Muscle of leg (tissue), 11 donors: ENCODE measurements around the gene NFE2L3. TPM values are rescaled to one million over a fixed set of nuclear protein-coding genes. Genes with fewer than 3 reads are reported as not detected.
"Not testable (repeated sequence)": the region's sequence is repeated elsewhere in the genome, so short reads cannot be mapped to it uniquely, and the experiment has no call there.

Experiments
- DNase-seq: peaks from one replicate; pipeline ENCODE4 v3.0.0; 2013
- H3K27ac ChIP-seq: one replicate; pipeline ENCODE4 v1.5.1; 2013; ENCODE audit warnings: mild to moderate bottlenecking, low read length, control low read depth
- H3K27me3 ChIP-seq: one replicate; pipeline ENCODE4 v1.6.1; 2013; ENCODE audit warnings: low read length; ENCODE audit not compliant: control insufficient read depth, insufficient read depth
- H3K36me3 ChIP-seq: one replicate; pipeline ENCODE4 v1.6.1; 2013; ENCODE audit warnings: low read length; ENCODE audit not compliant: control insufficient read depth, insufficient read depth
- H3K4me1 ChIP-seq: one replicate; pipeline ENCODE4 v1.6.1; 2013; ENCODE audit warnings: low read length; ENCODE audit not compliant: control insufficient read depth, insufficient read depth
- H3K4me3 ChIP-seq: one replicate; pipeline ENCODE4 v1.5.1; 2013; ENCODE audit warnings: low read length, control low read depth
- H3K9me3 ChIP-seq: replicated peaks from 2 replicates; pipeline ENCODE4 v1.6.1; 2013; ENCODE audit warnings: low read depth, low read length; ENCODE audit not compliant: control insufficient read depth
- WGBS: methylation state at CpG from one replicate; pipeline ENCODE4 v1.1.5; 2013; ENCODE audit warnings: missing lambda C conversion rate; ENCODE audit not compliant: insufficient coverage; 5-methylcytosine and 5-hydroxymethylcytosine counted together
- polyA plus RNA-seq, 8 donors: library from polyadenylated mRNA; unstranded; fragments of 120-200 nt; gene quantifications; one replicate each; pipeline versions ENCODE4 v1.2.1 to v1.2.3, GENCODE V29; 2013; ENCODE audit warnings: inconsistent platforms in 1 of 8, low replicate concordance in 1 of 8; ENCODE audit not compliant: insufficient read length in 8 of 8, insufficient read depth in 1 of 8
- total RNA-seq: library from RNA; stranded (reverse); fragments of 120-200 nt; gene quantifications from one replicate; pipeline ENCODE4 v1.2.4, GENCODE V29; 2013

The NFE2L3 gene
- total and polyA plus RNA-seq, 9 donors = 0.44 to 6.4 (median 2.5) TPM

GRCh38 chr7:26122745-26123144, 29.3 kb upstream of the NFE2L3 start:
- H3K27me3 ChIP-seq = peaks cover 7% of the 10 kb centered on the region
- H3K4me1 ChIP-seq = no peaks in the 10 kb centered on the region
- no peak for DNase-seq
- H3K27ac ChIP-seq = no peak overlapping the region
- H3K9me3 ChIP-seq = no peaks in the 10 kb centered on the region
- no CpG with 5 or more reads among the region's 4 CpGs for WGBS
- H3K4me3 ChIP-seq = no peak overlapping the region
- H3K36me3 ChIP-seq = no peaks in the 10 kb centered on the region

GRCh38 chr7:26124775-26125174, 27.2 kb upstream of the NFE2L3 start:
- DNase-seq, H3K9me3 ChIP-seq, H3K4me3 ChIP-seq, H3K4me1 ChIP-seq, H3K27me3 ChIP-seq, H3K36me3 ChIP-seq, H3K27ac ChIP-seq: not testable (repeated sequence)
- no CpG with 5 or more reads among the region's 4 CpGs for WGBS

- Histone ChIP-seq H3K4me3 (no peak overlapping the region), H3K27ac (no peak overlapping the region), H3K4me1 (peaks cover 3% of the 10 kb centered on the region), H3K36me3 (no peaks in the 10 kb centered on the region), H3K9me3 (no peaks in the 10 kb centered on the region), H3K27me3 (peaks cover 5% of the 10 kb centered on the region)
- no peak for DNase-seq
- WGBS = 88% methylated on average over 6 of the region's 6 CpGs
Observed at GRCh38 chr7:26127411-26127810, 24.6 kb upstream of the NFE2L3 start.

- H3K36me3 ChIP-seq = no peaks in the 10 kb centered on the region
- DNase-seq = no peak
- peaks cover 3% of the 10 kb centered on the region for H3K4me1 ChIP-seq
- no peaks in the 10 kb centered on the region for H3K9me3 ChIP-seq
- H3K27me3 ChIP-seq = peaks cover 5% of the 10 kb centered on the region
- 92% methylated on average over 2 of the region's 12 CpGs for WGBS
- no peak overlapping the region for H3K4me3 ChIP-seq
- H3K27ac ChIP-seq = no peak overlapping the region
Observed at GRCh38 chr7:26131056-26131589, 20.9 kb upstream of the NFE2L3 start.

- Histone ChIP-seq H3K36me3 (no peaks in the 10 kb centered on the region), H3K9me3 (no peaks in the 10 kb centered on the region)
- no peak for DNase-seq
Observed at GRCh38 chr7:26135076-26135475, 16.9 kb upstream of the NFE2L3 start.

GRCh38 chr7:26135551-26135950, 16.4 kb upstream of the NFE2L3 start:
- no peaks in the 10 kb centered on the region for H3K9me3 ChIP-seq
- 89% methylated on average over 1 of the region's 1 CpG for WGBS
- no peak overlapping the region for H3K27ac ChIP-seq
- no peaks in the 10 kb centered on the region for H3K4me1 ChIP-seq
- H3K27me3 ChIP-seq = no peaks in the 10 kb centered on the region
- no peak overlapping the region for H3K4me3 ChIP-seq
- no peak for DNase-seq
- no peaks in the 10 kb centered on the region for H3K36me3 ChIP-seq

More at GRCh38 chr7:26135076-26135475, 16.9 kb upstream of the NFE2L3 start:
- Histone ChIP-seq H3K4me3 (no peak overlapping the region), H3K27ac (no peak overlapping the region), H3K27me3 (peaks cover 2% of the 10 kb centered on the region), H3K4me1 (no peaks in the 10 kb centered on the region)

- H3K27ac ChIP-seq = no peak overlapping the region
- H3K4me3 ChIP-seq = no peak overlapping the region
- no peaks in the 10 kb centered on the region for H3K4me1 ChIP-seq
- H3K9me3 ChIP-seq = no peaks in the 10 kb centered on the region
- no peak for DNase-seq
- no peaks in the 10 kb centered on the region for H3K36me3 ChIP-seq
- H3K27me3 ChIP-seq = no peaks in the 10 kb centered on the region
- no CpG with 5 or more reads among the region's 4 CpGs for WGBS
Observed at GRCh38 chr7:26136831-26137230, 15.2 kb upstream of the NFE2L3 start.

GRCh38 chr7:26140380-26140779, 11.6 kb upstream of the NFE2L3 start:
- no peaks in the 10 kb centered on the region for H3K36me3 ChIP-seq
- no peaks in the 10 kb centered on the region for H3K4me1 ChIP-seq
- DNase-seq = no peak
- H3K9me3 ChIP-seq = no peaks in the 10 kb centered on the region
- WGBS = no CpG with 5 or more reads among the region's 1 CpG
- no peak overlapping the region for H3K27ac ChIP-seq
- H3K4me3 ChIP-seq = no peak overlapping the region
- H3K27me3 ChIP-seq = no peaks in the 10 kb centered on the region

GRCh38 chr7:26141077-26141476, 10.9 kb upstream of the NFE2L3 start:
- DNase-seq = no peak
- Histone ChIP-seq H3K36me3 (no peaks in the 10 kb centered on the region), H3K9me3 (no peaks in the 10 kb centered on the region), H3K4me1 (no peaks in the 10 kb centered on the region), H3K4me3 (no peak overlapping the region), H3K27ac (no peak overlapping the region), H3K27me3 (no peaks in the 10 kb centered on the region)
- WGBS = 50% methylated on average over 1 of the region's 2 CpGs

GRCh38 chr7:26143298-26144048, 8.5 kb upstream of the NFE2L3 start:
- WGBS = no CpG with 5 or more reads among the region's 5 CpGs
- Histone ChIP-seq H3K27ac (no peak overlapping the region), H3K36me3 (no peaks in the 10 kb centered on the region), H3K9me3 (no peaks in the 10 kb centered on the region), H3K27me3 (no peaks in the 10 kb centered on the region), H3K4me3 (no peak overlapping the region), H3K4me1 (no peaks in the 10 kb centered on the region)
- no peak for DNase-seq
